Urinary bladder (tissue), 4 donors: Measurements from ENCODE around the gene CT55. TPM values are rescaled to one million over a fixed set of nuclear protein-coding genes. Genes with fewer than 3 reads are reported as not detected.
A peak's percentile ranks its signal among the peaks of the same experiment; 100 is the strongest.
"Not testable (repeated sequence)": the region's sequence is repeated elsewhere in the genome, so short reads cannot be mapped to it uniquely, and the experiment has no call there.

ENCODE experiments used
- DNase-seq: peaks from one replicate; pipeline ENCODE4 v3.0.0-alpha.2; 2015; ENCODE audit errors: extremely low spot score
- H3K27ac ChIP-seq: one replicate; pipeline ENCODE4 v1.5.1; 2013; ENCODE audit warnings: low read depth, mild to moderate bottlenecking, moderate library complexity
- H3K36me3 ChIP-seq: one replicate; pipeline ENCODE4 v1.6.1; 2013; ENCODE audit warnings: mild to moderate bottlenecking, moderate library complexity; ENCODE audit not compliant: insufficient read depth
- H3K4me1 ChIP-seq: one replicate; pipeline ENCODE4 v1.6.1; 2013; ENCODE audit warnings: mild to moderate bottlenecking, moderate library complexity; ENCODE audit not compliant: insufficient read depth
- H3K4me3 ChIP-seq: one replicate; pipeline ENCODE4 v1.5.1; 2013; ENCODE audit warnings: low read depth, low read length
- WGBS: extraction: QIAGEN DNeasy Blood & Tissue Kit; methylation state at CpG from one replicate; pipeline ENCODE4 v1.1.7; 2013; 5-methylcytosine and 5-hydroxymethylcytosine counted together
- polyA plus RNA-seq: library from polyadenylated mRNA; stranded (reverse); fragments of 200-250 nt; gene quantifications from one replicate; pipeline ENCODE4 v1.2.3, GENCODE V29; 2013
- total RNA-seq: library from RNA; depleted of rRNA; stranded (reverse); fragments of >200 nt; gene quantifications from one replicate; pipeline ENCODE4 v1.2.3, GENCODE V29; 2014
- donor health status: healthy with polysubstance abuse.
- donor health status: healthy.

The CT55 gene, protein sequence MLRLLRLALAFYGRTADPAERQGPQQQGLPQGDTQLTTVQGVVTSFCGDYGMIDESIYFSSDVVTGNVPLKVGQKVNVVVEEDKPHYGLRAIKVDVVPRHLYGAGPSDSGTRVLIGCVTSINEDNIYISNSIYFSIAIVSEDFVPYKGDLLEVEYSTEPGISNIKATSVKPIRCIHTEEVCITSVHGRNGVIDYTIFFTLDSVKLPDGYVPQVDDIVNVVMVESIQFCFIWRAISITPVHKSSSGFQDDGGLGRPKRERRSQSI
- total RNA-seq: not detected
- polyA plus RNA-seq: not detected

DNA sequence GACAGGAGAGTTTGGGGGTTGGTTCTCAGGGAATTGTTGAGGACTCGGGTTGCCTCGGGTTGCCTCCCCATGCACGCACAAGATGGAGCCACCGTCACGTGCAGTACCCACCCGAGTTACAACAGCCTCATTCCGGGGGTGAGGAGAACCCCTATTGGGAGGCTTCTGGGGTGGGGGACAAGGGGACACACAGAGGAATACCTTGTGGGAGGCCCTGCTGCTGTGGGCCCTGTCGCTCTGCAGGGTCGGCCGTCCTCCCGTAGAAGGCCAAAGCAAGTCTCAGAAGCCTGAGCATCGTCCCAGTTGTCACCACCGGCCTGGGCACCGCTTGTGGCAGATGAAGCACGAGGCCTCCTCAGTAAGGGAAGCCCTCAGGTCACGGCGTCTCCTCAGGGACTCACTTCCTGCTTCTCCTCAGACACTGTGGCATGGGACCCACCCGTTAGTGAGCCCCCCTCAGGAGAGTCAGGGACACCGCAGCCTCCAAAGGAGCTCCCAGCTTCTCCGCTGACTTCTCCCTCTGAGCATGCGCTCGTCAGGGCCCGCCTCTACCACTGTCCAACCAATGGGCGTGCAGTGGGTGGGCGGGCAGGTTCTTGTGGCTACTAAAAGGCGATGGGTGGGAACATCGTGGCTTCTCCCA, at the start of gene CT55:
CT55 (minus strand) TSS at position 522 of the 643 bp plus-strand sequence; CDS start at position 295, 227 bp downstream.
- H3K36me3 ChIP-seq: no peaks in the 10 kb centered on the region
- DNase-seq: no peak
- H3K4me3 ChIP-seq: no peak within 1 kb of the TSS
- H3K4me1 ChIP-seq: no peaks in the 10 kb centered on the region
- no peak within 1 kb of the TSS for H3K27ac ChIP-seq
- 94% methylated on average over 27 of the region's 27 CpGs for WGBS

DNA sequence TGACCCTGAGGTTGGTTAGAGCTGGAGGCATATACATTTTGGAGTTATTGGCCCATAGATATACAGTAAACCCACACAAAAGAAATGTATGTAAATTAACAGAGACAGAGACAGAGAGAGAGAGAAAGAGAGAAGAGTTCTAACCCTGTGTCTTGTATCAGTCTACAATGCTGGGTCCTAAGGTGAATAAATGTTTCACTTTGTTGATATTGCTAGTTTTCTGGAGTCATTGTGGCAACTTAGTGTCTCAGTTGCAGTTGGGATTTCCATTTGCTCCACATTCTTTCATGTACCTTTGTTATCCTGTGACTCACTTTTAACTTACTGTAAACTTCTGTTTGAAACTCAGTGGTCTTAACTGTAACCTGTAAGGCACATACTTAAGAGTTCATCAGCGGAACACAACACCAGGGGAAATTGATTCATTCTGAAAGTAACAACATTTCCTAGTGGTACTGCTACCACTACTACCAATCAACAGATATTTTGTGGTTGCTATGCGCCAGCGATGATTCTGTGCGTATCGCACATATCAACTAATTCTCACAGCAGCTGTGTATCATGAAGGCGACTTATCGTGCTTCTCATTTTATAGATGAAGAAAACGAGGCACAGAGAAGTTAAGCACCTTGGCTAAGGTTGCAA, 42.1 kb upstream of the CT55 start:
- 91% methylated on average over 8 of the region's 8 CpGs for WGBS
- no peak for DNase-seq
- no peak overlapping the region for H3K27ac ChIP-seq
- H3K4me1 ChIP-seq: no peaks in the 10 kb centered on the region
- H3K36me3 ChIP-seq: no peaks in the 10 kb centered on the region
- no peak overlapping the region for H3K4me3 ChIP-seq

DNA sequence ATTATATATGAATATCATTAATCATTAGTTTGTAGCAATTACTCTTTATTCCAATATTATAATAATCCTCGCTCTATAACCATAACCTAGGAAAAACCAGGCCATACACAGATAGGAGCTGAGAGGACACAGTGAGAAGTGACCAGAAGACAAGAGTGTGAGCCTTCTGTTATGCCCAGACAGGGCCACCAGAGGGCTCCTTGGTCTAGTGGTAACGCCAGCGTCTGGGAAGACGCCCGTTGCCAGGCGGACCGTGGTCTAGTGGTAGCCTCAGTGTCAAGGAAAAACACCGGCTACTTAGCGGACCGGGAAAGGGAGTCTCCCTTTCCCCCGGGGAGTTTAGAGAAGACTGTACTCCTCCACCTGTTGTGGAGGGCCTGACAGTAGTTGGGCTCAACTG, 35.2 kb upstream of the CT55 start:
- not testable (repeated sequence) for H3K4me3 ChIP-seq, H3K27ac ChIP-seq, H3K4me1 ChIP-seq, DNase-seq, H3K36me3 ChIP-seq
- 30% methylated on average over 11 of the region's 11 CpGs for WGBS

DNA sequence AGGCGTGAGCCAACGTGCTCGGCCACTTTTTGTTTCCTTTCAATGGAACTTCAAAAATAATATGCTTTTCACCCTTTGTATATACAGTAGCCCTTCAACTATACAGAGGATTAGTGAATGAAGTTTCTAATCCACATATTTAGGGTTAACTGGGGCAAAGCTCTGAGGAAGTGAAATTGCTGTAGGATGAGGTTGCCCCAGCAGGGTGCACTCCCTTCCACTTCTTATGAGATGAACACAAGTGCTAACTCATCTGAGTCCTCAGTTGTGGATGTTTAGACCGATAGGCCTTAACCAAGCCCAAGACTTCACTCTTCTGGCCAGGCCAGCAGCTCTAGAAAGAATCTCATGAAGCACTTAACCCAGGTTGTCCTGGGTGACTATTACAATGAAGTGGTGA, 29.1 kb upstream of the CT55 start:
- no peak overlapping the region for H3K4me3 ChIP-seq
- no peak for DNase-seq
- H3K4me1 ChIP-seq: no peaks in the 10 kb centered on the region
- no peaks in the 10 kb centered on the region for H3K36me3 ChIP-seq
- no peak overlapping the region for H3K27ac ChIP-seq
- 76% methylated on average over 4 of the region's 4 CpGs for WGBS

DNA sequence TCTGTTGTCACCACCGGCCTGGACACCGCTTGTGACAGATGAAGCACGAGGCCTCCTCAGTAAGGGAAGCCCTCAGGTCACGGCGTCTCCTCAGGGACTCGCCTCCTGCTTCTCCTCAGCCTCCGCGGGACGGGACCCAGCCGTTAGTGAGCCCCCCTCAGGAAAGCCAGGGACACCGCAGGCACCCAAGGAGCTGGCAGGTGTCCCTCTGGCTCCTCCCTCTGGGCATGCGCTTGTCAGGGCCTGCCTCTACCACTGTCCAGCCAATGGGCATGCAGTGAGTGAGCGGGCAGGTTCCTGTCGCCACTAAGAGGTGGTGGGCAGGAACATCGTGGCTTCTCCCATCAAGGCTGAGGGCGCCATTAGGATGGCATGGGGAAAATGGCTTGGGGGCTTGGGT, 23.5 kb upstream of the CT55 start:
- no peak for DNase-seq
- Histone ChIP-seq H3K4me1 (no peaks in the 10 kb centered on the region), H3K4me3 (no peak overlapping the region), H3K27ac (no peak overlapping the region), H3K36me3 (no peaks in the 10 kb centered on the region)
- 88% methylated on average over 16 of the region's 16 CpGs for WGBS

DNA sequence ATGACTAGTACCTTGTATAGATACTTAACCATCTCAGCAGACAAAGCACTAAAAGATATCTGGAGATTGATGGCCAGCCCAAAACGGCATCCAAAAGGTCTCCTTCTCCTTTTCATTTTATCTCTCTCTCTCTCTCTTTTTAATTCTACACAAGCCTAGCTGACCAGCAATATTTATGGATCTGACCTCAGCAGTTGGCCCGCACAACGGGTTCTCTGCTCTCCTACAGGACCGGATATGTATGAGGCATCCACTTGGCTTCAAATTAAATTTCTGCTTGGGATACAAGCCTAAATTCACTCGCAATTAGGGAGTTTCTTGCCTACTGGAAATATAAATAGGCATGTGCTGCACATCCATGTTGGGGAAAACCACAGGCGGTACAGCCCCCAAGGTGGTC, 22.5 kb upstream of the CT55 start:
- DNase-seq: no peak
- Histone ChIP-seq H3K36me3 (no peaks in the 10 kb centered on the region), H3K4me1 (no peaks in the 10 kb centered on the region), H3K4me3 (no peak overlapping the region), H3K27ac (no peak overlapping the region)
- 80% methylated on average over 6 of the region's 6 CpGs for WGBS

DNA sequence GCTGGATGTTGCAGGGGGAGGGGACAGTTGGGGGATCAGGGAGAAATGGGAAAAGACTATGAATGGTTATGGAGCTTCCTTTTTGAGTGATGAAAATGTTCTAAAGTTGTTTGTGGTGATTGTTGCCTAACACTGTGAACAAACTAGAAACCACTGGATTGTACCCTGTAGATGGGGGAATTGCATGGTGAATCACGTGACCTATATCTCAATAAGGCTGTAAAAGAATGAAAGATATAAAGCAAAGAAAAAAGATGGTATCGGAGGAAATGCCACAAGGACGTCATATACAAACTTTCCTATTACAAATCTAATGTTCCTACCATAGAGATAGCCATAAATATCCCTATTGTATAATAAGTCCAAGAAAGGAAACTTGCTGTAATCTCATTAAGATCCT, 20.6 kb upstream of the CT55 start:
- H3K4me1 ChIP-seq: no peaks in the 10 kb centered on the region
- 73% methylated on average over 3 of the region's 3 CpGs for WGBS
- H3K27ac ChIP-seq: no peak overlapping the region
- H3K36me3 ChIP-seq: no peaks in the 10 kb centered on the region
- no peak for DNase-seq
- no peak overlapping the region for H3K4me3 ChIP-seq

DNA sequence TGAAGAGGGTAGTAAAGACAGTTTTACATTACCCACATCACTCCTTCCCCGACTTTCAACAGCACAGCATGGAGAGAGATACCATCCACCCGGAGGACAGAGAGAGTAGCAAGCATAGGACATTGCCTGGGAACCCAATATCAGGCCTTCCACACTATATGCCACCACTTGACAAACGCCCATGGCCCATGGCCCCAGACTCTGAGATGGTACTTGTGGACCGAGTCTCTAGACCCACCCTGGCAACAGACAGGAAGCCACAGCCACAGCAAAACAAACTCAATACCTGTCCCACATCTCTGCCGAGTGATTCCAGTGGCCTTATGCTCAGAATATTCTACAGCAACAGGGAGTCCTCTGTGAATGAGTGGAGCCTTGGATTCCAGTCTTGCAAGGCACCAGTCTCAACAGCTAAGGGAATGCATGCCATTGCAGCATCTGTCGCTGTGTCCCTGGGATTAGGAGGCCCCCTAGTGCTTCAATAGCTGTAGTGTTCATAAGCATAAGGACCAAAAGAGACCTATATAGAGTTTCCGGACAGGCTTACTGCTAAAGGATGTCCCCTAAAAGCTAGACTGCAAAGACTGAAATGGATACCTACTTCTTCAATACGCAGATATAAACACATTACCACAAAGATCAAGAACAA, 14.7 kb upstream of the CT55 start:
- Histone ChIP-seq H3K4me3 (no peak overlapping the region), H3K27ac (no peak overlapping the region), H3K4me1 (no peaks in the 10 kb centered on the region), H3K36me3 (no peaks in the 10 kb centered on the region)
- DNase-seq: peak; percentile 25
- WGBS: 46% methylated on average over 8 of the region's 8 CpGs

DNA sequence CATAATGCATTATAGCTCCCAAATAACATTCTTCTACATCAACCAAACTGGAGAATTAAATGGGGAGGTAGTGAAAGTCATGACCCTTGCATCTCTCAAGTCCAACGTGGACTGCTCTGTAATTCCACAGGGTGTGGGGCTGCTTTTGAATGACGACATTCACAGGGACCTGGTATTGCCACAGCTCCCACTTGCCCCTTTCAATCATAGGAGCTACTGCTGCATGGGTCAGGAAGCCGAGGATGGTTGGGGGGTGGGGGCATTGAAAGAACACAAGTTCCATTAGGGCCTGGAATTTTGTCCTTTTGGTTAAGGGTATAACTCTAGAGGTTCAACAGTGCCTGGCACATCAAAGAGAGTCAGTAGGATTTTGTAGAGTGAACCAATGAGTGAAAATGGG, 7.4 kb upstream of the CT55 start:
- WGBS: 85% methylated on average over 3 of the region's 3 CpGs
- Histone ChIP-seq H3K36me3 (no peaks in the 10 kb centered on the region), H3K27ac (no peak overlapping the region), H3K4me1 (no peaks in the 10 kb centered on the region), H3K4me3 (no peak overlapping the region)
- no peak for DNase-seq

DNA sequence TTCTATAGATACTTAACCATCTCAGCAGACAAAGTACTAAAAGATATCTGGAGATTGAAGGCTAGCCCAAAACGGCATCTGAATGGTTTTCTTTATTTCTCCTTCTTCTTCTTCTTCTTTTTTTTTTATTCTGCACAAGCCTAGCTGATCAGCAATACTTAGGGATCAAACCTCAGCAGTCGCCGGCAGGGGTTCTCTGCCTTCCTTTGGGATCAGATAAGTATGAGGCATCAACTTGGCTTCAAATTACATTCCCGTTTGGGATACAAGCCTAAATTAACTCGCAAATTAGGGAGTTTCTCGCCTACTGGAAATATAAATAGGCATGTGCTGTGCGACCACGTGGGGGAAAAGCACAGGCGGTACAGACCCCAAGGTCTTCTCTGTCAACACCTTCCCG, 730 bp downstream of the CT55 start:
- Histone ChIP-seq H3K4me3 (no peak overlapping the region), H3K36me3 (no peaks in the 10 kb centered on the region), H3K4me1 (no peaks in the 10 kb centered on the region), H3K27ac (no peak overlapping the region)
- DNase-seq: no peak
- WGBS: 89% methylated on average over 10 of the region's 10 CpGs

DNA sequence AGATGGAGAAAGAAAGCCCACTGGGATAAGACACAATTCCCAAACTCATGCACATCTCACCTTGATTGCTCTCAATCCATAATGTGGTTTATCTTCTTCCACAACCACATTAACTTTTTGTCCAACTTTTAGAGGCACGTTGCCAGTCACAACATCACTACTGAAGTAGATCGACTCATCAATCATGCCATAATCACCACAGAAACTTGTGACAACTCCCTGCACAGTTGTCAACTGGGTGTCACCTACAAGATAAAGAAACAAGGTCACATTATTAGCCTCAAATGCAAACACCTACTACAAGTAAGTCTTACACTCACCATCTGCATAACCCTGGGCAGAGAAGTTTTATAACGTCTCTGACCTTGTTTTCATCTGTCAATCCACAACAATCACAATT, 1.7 kb downstream of the CT55 start:
- H3K27ac ChIP-seq, H3K4me3 ChIP-seq, DNase-seq, H3K36me3 ChIP-seq, H3K4me1 ChIP-seq: not testable (repeated sequence)
- 85% methylated on average over 3 of the region's 3 CpGs for WGBS

DNA sequence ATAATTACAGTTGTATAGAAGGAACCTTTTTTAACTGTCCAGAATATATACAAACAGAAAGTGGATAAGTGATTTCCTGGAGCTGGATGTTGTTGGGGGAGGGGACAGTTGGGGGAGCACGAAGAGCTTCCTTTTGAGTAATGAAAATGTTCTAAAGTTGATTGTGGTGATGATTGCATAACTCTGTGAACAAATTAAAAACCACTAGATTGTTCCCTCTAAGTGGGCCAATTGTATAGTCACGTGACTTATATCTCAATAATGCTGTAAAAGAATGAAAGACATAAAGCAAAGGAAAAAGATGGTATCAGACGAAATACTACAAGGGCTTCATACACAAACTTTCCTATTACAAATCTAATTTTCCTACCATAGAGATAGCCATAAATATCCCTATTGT, 2.7 kb downstream of the CT55 start:
- DNase-seq: no peak
- Histone ChIP-seq H3K4me1 (no peaks in the 10 kb centered on the region), H3K4me3 (no peak overlapping the region), H3K27ac (no peak overlapping the region), H3K36me3 (no peaks in the 10 kb centered on the region)
- WGBS: 67% methylated on average over 3 of the region's 3 CpGs

DNA sequence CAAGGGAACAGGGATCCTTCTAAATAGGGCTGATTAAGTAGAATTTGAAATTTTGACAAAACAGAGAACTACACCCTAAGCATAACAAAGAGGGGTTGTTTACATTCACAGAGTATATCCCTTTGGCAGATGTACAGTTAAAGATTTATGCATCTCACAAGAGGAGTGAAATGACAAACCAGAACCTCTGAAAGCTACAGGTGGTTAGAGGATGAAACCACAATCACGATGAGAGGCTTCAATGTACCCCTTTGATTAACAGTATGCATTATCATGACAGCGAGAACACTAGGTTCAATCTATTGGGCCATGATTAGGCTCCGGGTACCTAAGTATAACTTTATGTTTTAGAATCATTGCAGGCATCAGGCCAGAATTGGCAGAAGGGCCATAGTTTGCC, 16.5 kb downstream of the CT55 start:
- not testable (repeated sequence) for DNase-seq, H3K27ac ChIP-seq, H3K36me3 ChIP-seq

DNA sequence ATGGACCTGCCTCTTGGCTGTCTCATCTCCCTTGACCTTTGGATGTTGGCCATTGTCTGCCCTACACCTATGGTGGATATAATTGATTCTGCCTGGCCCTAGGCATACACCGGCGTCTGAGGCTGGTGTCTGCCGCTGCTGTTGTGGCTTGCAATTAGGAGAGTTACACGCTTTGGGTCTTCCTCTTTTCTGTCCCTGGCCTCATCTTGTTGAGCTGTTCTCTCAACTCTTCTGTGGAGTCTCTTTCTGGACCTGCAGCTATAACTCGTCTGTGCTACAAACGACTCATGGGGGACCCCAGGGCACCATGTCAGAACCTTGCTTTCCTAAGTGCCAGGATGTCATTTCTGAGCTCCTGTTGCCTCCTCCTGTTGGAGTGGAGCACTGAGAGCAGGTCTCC, 45.1 kb downstream of the CT55 start:
- H3K4me1 ChIP-seq, H3K27ac ChIP-seq, H3K4me3 ChIP-seq, H3K36me3 ChIP-seq, DNase-seq: not testable (repeated sequence)
- WGBS: no CpG with 5 or more reads among the region's 6 CpGs

More for the DNA sequence above, 16.5 kb downstream of the CT55 start:
- WGBS: no CpG with 5 or more reads among the region's 3 CpGs
- H3K4me1 ChIP-seq, H3K4me3 ChIP-seq: not testable (repeated sequence)
